Measurements from ENCODE around the gene TMEM54. TPM values are rescaled to one million over a fixed set of nuclear protein-coding genes. Genes with fewer than 3 reads are reported as not detected.

The TMEM54 gene
- total and polyA plus RNA-seq, 2 experiments from 2014 or later: 11.2 to 11.7 TPM

GRCh38 chr1:32947669-32948389 is 46.6 kb upstream of the TMEM54 start:
- no peaks in the 10 kb centered on the region for H3K4me1 ChIP-seq (ENCODE audit: insufficient read depth)
- no peak for TF ChIP-seq EZH2phosphoT487 (IDR thresholded peaks at IDR 0.05; ENCODE audit: unreplicated experiment)
- no peak for TF ChIP-seq JUNB (IDR thresholded peaks at IDR 0.05; ENCODE audit: unreplicated experiment)
- TF ChIP-seq STAT1 (IDR thresholded peaks at IDR 0.05; ENCODE audit: unreplicated experiment): no peak
- TF ChIP-seq CTCF (conservative IDR thresholded peaks at IDR 0.05; ENCODE audit: low read depth in 2 of 2): no peak
- no peak for TF ChIP-seq ZNF462 (CRISPR knock-in tag; IDR thresholded peaks at IDR 0.05)
- TF ChIP-seq NANOG (IDR thresholded peaks at IDR 0.05; ENCODE audit: borderline replicate concordance): no peak
- no peak for TF ChIP-seq ZNF114 (CRISPR knock-in tag; IDR thresholded peaks at IDR 0.05)
- H3K27me3 Mint-ChIP-seq (ENCODE audit: insufficient read depth, low read depth, poor library complexity): no peaks in the 10 kb centered on the region
- H3K36me3 Mint-ChIP-seq (ENCODE audit: low read depth): peaks cover 25% of the 10 kb centered on the region
- no peaks in the 10 kb centered on the region for H3K9me2 ChIP-seq (ENCODE audit: insufficient read depth)
- H3K4me2 ChIP-seq: no peak overlapping the region
- no peak overlapping the region for H3K27ac ChIP-seq (ENCODE audit: low read depth)
- H3K27me3 ChIP-seq (ENCODE audit: insufficient read depth): no peaks in the 10 kb centered on the region
- no peak for DNase-seq (ENCODE audit: low spot score)
- no peaks in the 10 kb centered on the region for H3K4me1 Mint-ChIP-seq
- no peaks in the 10 kb centered on the region for H3F3A ChIP-seq (replicated peaks; ENCODE audit: low read depth)
- no peak for ATAC-seq
- 0 out of 2 replicates have a peak, but pooled peaks cover 3% of the 10 kb centered on the region for H4K20me1 ChIP-seq (replicated peaks; ENCODE audit: insufficient read depth)
- H3K9me3 Mint-ChIP-seq: no peaks in the 10 kb centered on the region
- H3K4me3 Mint-ChIP-seq: no peak overlapping the region
- 0 out of 2 replicates have a peak, but pooled peaks cover 6% of the 10 kb centered on the region for H3K36me3 ChIP-seq (ENCODE audit: insufficient read depth)
- H3K79me2 ChIP-seq (replicated peaks; ENCODE audit: insufficient read depth): peaks cover 3% of the 10 kb centered on the region; the same call in 1 of the 2 replicates
- H3K4me3 ChIP-seq: no peak overlapping the region
- H3K27ac Mint-ChIP-seq: no peak overlapping the region
- H2AFZ ChIP-seq: no peak overlapping the region
